HCT116 (cell line): ENCODE measurements around the gene C1QTNF12. TPM values are rescaled to one million over a fixed set of nuclear protein-coding genes. Genes with fewer than 3 reads are reported as not detected.

Experiments used
- ATAC-seq: fragments of 200-7000 bp; cut with Tn5 transposase; 2 replicates; pipeline ENCODE4 v1.9.1; 2020; ENCODE audit warnings: mild to moderate bottlenecking, moderate library complexity
- BruUV-seq: library from RNA; stranded (reverse); fragments of 400-500 nt; replicated peaks from 2 replicates; lab custom pipeline; 2021; lab: Mats Ljungman, UMichigan
- CTCF ChIA-PET: fragments of 300-600 bp; sonication (Branson Sonifier 250); formaldehyde crosslinking; loops from one replicate; lab custom pipeline; 2021; ENCODE audit warnings: antibody characterized with exemption; lab: Charles Lee
- POLR2A ChIA-PET: fragments of 300-600, 350-600 bp; sonication (Branson Sonifier 250); formaldehyde crosslinking; loops from one replicate; lab custom pipeline; 2021; ENCODE audit warnings: antibody characterized with exemption; lab: Charles Lee
- RAD21 ChIA-PET, 2 experiments: fragments of 300-600 bp; sonication (Branson Sonifier 250); formaldehyde crosslinking; loops; one replicate each; lab custom pipeline; 2023; ENCODE audit warnings: low total read pairs in 2 of 2; ENCODE audit not compliant: uncharacterized antibody in 2 of 2, unreplicated experiment in 2 of 2, low non-redundant PET in 1 of 2; lab: Charles Lee
- DNase-seq: peaks from one replicate; pipeline ENCODE4 v3.0.0-alpha.2; 2010; ENCODE audit warnings: low read depth, low spot score
- H2AFZ ChIP-seq: fragments of 200-600 bp; shearing (Covaris generic), sonication (generic); 2 replicates; pipeline ENCODE4 v1.6.1; 2017; ENCODE audit warnings: low read depth, mixed run types, mixed read lengths, antibody characterized with exemption, low read length; ENCODE audit not compliant: poor library complexity, severe bottlenecking
- H3K27ac ChIP-seq: 2 replicates; pipeline ENCODE4 v1.5.1; 2012; ENCODE audit warnings: low read depth, low read length
- H3K27me3 ChIP-seq: fragments of 200-600 bp; sonication (generic); 2 replicates; pipeline ENCODE4 v1.6.1; 2016; ENCODE audit warnings: mixed run types, low read length, mixed read lengths; ENCODE audit not compliant: insufficient read depth
- H3K36me3 ChIP-seq, 2 experiments: fragments of 200-500 bp in 1 of 2; fragments of 200-600 bp in 1 of 2; sonication (Bioruptor generic) in 1 of 2; sonication (generic) in 1 of 2; 2 replicates each; pipeline versions ENCODE4 v1.5.1 to v1.6.1; 2014 to 2016; ENCODE audit warnings: low read length in 2 of 2, inconsistent platforms in 1 of 2, mixed read lengths in 1 of 2, mixed run types in 1 of 2; ENCODE audit not compliant: insufficient read depth in 2 of 2, control insufficient read depth in 1 of 2
- H3K4me1 ChIP-seq, 2 experiments: fragments of 200-600 bp in 1 of 2; sonication (generic) in 1 of 2; 2 replicates each; pipeline versions ENCODE4 v1.5.1 to v1.6.1; 2012 to 2017; ENCODE audit warnings: low read length in 2 of 2, inconsistent platforms in 1 of 2, mild to moderate bottlenecking in 1 of 2, mixed read lengths in 1 of 2, mixed run types in 1 of 2, moderate library complexity in 1 of 2; ENCODE audit not compliant: insufficient read depth in 2 of 2, control insufficient read depth in 1 of 2
- H3K4me2 ChIP-seq: fragments of 200-600 bp; sonication (generic); 2 replicates; pipeline ENCODE4 v1.6.1; 2017; ENCODE audit warnings: mixed run types, low read length, mixed read lengths
- H3K4me3 ChIP-seq, 2 experiments: fragments of 200-600 bp in 1 of 2; sonication (generic) in 1 of 2; replicated peaks in 1 of 2; 2 replicates each; pipeline ENCODE4 v1.5.1; 2011 to 2016; ENCODE audit warnings: low read length in 2 of 2, control low read depth in 1 of 2, low read depth in 1 of 2, mild to moderate bottlenecking in 1 of 2, mixed read lengths in 1 of 2, mixed run types in 1 of 2
- H3K79me2 ChIP-seq: fragments of 200-600 bp; sonication (generic); 2 replicates; pipeline ENCODE4 v1.6.1; 2017; ENCODE audit warnings: mild to moderate bottlenecking, mixed run types, low read length, moderate library complexity, mixed read lengths; ENCODE audit not compliant: insufficient read depth
- H3K9ac ChIP-seq: fragments of 200-600 bp; sonication (generic); 2 replicates; pipeline ENCODE4 v1.6.1; 2016; ENCODE audit warnings: low read length, mixed read lengths
- H3K9me2 ChIP-seq: fragments of 200-600 bp; sonication (generic), shearing (Covaris generic); 2 replicates; pipeline ENCODE4 v1.6.1; 2017; ENCODE audit warnings: mixed run types, mild to moderate bottlenecking, moderate library complexity; ENCODE audit not compliant: insufficient read depth
- H3K9me3 ChIP-seq, 2 experiments: fragments of 200-500 bp in 1 of 2; fragments of 200-600 bp in 1 of 2; sonication (Bioruptor generic) in 1 of 2; sonication (generic) in 1 of 2; 2 replicates each; pipeline ENCODE4 v1.6.1; 2014 to 2017; ENCODE audit warnings: low read length in 2 of 2, mixed read lengths in 2 of 2, inconsistent platforms in 1 of 2, low read depth in 1 of 2, mild to moderate bottlenecking in 1 of 2, mixed run types in 1 of 2, moderate library complexity in 1 of 2; ENCODE audit not compliant: control insufficient read depth in 1 of 2, insufficient read depth in 1 of 2
- H4K20me1 ChIP-seq: fragments of 200-600 bp; sonication (generic), shearing (Covaris generic); 2 replicates; pipeline ENCODE4 v1.6.1; 2017; ENCODE audit warnings: mixed run types, mild to moderate bottlenecking, moderate library complexity; ENCODE audit not compliant: insufficient read depth
- ATF3 ChIP-seq: IDR thresholded peaks from 2 replicates; pipeline ENCODE4 v1.6.1; 2012
- CBX3 ChIP-seq: IDR thresholded peaks from 2 replicates; pipeline ENCODE4 v1.6.1; 2012; ENCODE audit warnings: low read depth
- EGR1 ChIP-seq: IDR thresholded peaks from 2 replicates; pipeline ENCODE4 v1.6.1; 2012; ENCODE audit warnings: low read depth
- EZH2 ChIP-seq: fragments of 200-600 bp; sonication (generic); IDR thresholded peaks from 2 replicates; pipeline ENCODE4 v1.6.1; 2017; ENCODE audit warnings: antibody characterized with exemption, mixed run types
- JUND ChIP-seq: IDR thresholded peaks from 2 replicates; pipeline ENCODE4 v1.6.1; 2012
- POLR2A ChIP-seq: IDR thresholded peaks from 2 replicates; pipeline ENCODE4 v1.7.0; 2011; ENCODE audit warnings: borderline replicate concordance; ENCODE audit not compliant: insufficient read depth, insufficient read length; ENCODE audit errors: extremely low read depth
- POLR2AphosphoS5 ChIP-seq: IDR thresholded peaks from 2 replicates; pipeline ENCODE4 v1.6.1; 2011; ENCODE audit warnings: mild to moderate bottlenecking, low read depth, low read length, moderate library complexity
- RAD21 ChIP-seq: IDR thresholded peaks from 2 replicates; pipeline ENCODE4 v1.6.1; 2012; ENCODE audit warnings: low read depth, mild to moderate bottlenecking
- REST ChIP-seq: IDR thresholded peaks from 2 replicates; pipeline ENCODE4 v1.6.1; 2012; ENCODE audit warnings: low read depth
- SIN3A ChIP-seq: IDR thresholded peaks from 2 replicates; pipeline ENCODE4 v1.6.1; 2012; ENCODE audit warnings: low read depth
- SP1 ChIP-seq: IDR thresholded peaks from 2 replicates; pipeline ENCODE4 v1.6.1; 2012; ENCODE audit warnings: low read depth
- SRF ChIP-seq: IDR thresholded peaks from 2 replicates; pipeline ENCODE4 v1.6.1; 2012; ENCODE audit warnings: low read depth
- YY1 ChIP-seq: IDR thresholded peaks from 2 replicates; pipeline ENCODE4 v1.6.1; 2011; ENCODE audit warnings: low read length, low read depth, moderate library complexity, mild to moderate bottlenecking; ENCODE audit not compliant: insufficient replicate concordance; ENCODE audit errors: extremely low read depth
- ZBTB33 ChIP-seq: IDR thresholded peaks from 2 replicates; pipeline ENCODE4 v1.6.1; 2011; ENCODE audit warnings: mild to moderate bottlenecking, low read length, moderate library complexity; ENCODE audit not compliant: insufficient replicate concordance; ENCODE audit errors: extremely low read depth
- intact Hi-C: fragments of 100-400 bp; cut with micrococcal nuclease; formaldehyde crosslinking; loops from 2 replicates; pipeline ENCODE4 v1.10.0; 2022
- total RNA-seq: library from RNA; stranded (reverse); gene quantifications from one replicate; pipeline ENCODE4 v1.2.1, GENCODE V29; 2021; ENCODE audit not compliant: unreplicated experiment

C1QTNF12 gene
- total RNA-seq, 1 experiment from 2014 or later, result 6.9 TPM

GRCh38 chr1:1237874-1238701, 8.4 kb downstream of the C1QTNF12 start (continued):
- TF ChIP-seq YY1 (no peak), REST (no peak)

GRCh38 chr1:1236945-1237873, 9.3 kb downstream of the C1QTNF12 start:
- Histone ChIP-seq H3K9ac (no peak overlapping the region), H3K36me3 (no peaks in the 10 kb centered on the region), H4K20me1 (no peaks in the 10 kb centered on the region), H3K4me2 (peak overlapping the region; percentile 46), H2AFZ (no peak overlapping the region), H3K4me3 (no peak overlapping the region), H3K27me3 (no peaks in the 10 kb centered on the region), H3K79me2 (peaks cover 20% of the 10 kb centered on the region; the same call in 1 of the 2 replicates), H3K9me3 (no peaks in the 10 kb centered on the region), H3K4me1 (peaks cover 9 to 30% of the 10 kb centered on the region in 2 experiments; a peak in 3 of 4 replicates), H3K27ac (peak overlapping the region; percentile 8; the same call in 1 of the 2 replicates), H3K9me2 (no peaks in the 10 kb centered on the region)
- DNase-seq (no peak), ATAC-seq (peak; percentile 1)
- ChIA-PET CTCF (no interaction called here), POLR2A (no interaction called here), RAD21 (no interaction called here)
- BruUV-seq, result no TSS peak
- intact Hi-C loops, result no loop called here
- TF ChIP-seq ATF3 (no peak), POLR2A (no peak), RAD21 (no peak), JUND (no peak), CBX3 (no peak), EGR1 (no peak), ZBTB33 (no peak), POLR2AphosphoS5 (no peak; the same call in none of the 2 replicates), EZH2 (no peak), SIN3A (no peak), SP1 (no peak), SRF (no peak)
